Right renal cortex interstitium (tissue), 3 donors: ENCODE measurements around the gene PURA. TPM values are rescaled to one million over a fixed set of nuclear protein-coding genes. Genes with fewer than 3 reads are reported as not detected.
A peak's percentile ranks its signal among the peaks of the same experiment; 100 is the strongest.
"Not testable (repeated sequence)": the region's sequence is repeated elsewhere in the genome, so short reads cannot be mapped to it uniquely, and the experiment has no call there.

Experiments
- DNase-seq, 3 donors: peaks; one replicate each; pipeline ENCODE4 v3.0.0-alpha.2; 2013; ENCODE audit warnings: low read depth in 3 of 3, low spot score in 2 of 3
- polyA plus RNA-seq, 3 donors: library from polyadenylated mRNA; unstranded; fragments of 120-200 nt; gene quantifications; one replicate each; pipeline ENCODE4 v1.2.1, GENCODE V29; 2013; ENCODE audit not compliant: insufficient read length in 3 of 3

PURA gene
- polyA plus RNA-seq, 3 donors: 11.6 to 12.0 (median 11.9) TPM

- DNase-seq: not testable (repeated sequence)
These were observed 40.9 kb downstream of the PURA start for GRCh38 chr5:140154710-140155381.

- DNase-seq: no peak
These were observed 43.3 kb downstream of the PURA start for GRCh38 chr5:140157032-140157781.

- DNase-seq: no peak
These were observed 45.4 kb downstream of the PURA start for GRCh38 chr5:140159014-140159927.

- no peak for DNase-seq
These were observed 48.4 kb downstream of the PURA start for GRCh38 chr5:140162275-140162674.

- DNase-seq: no peak
These were observed 48.9 kb downstream of the PURA start for GRCh38 chr5:140162781-140163180.

- DNase-seq: no peak
These were observed 51.4 kb downstream of the PURA start for GRCh38 chr5:140165101-140165922.

- no peak for DNase-seq
These were observed 52.0 kb downstream of the PURA start for GRCh38 chr5:140165923-140166270.

GRCh38 chr5:140166911-140167310 is 53.0 kb downstream of the PURA start:
- DNase-seq: no peak

GRCh38 chr5:140168371-140168770 is 54.5 kb downstream of the PURA start:
- no peak for DNase-seq

- no peak for DNase-seq
These were observed 55.5 kb downstream of the PURA start for GRCh38 chr5:140169410-140169809.

GRCh38 chr5:140172483-140172882 is 58.6 kb downstream of the PURA start:
- no peak for DNase-seq

GRCh38 chr5:140174014-140174413 is 60.1 kb downstream of the PURA start:
- no peak for DNase-seq

GRCh38 chr5:140174465-140175366 is 60.8 kb downstream of the PURA start, which contains the start of gene CYSTM1:
TSS of gene CYSTM1 (plus strand) at chr5:140175188. CDS start at chr5:140194466, 19,278 bp downstream.
- peak; percentile 83 to 95 (median 94) for DNase-seq

Other genes with a start within 250 kb of the PURA start
- gene NRG2, start 70.8 kb upstream of the PURA start, polyA plus RNA-seq: 1 to 10 TPM in 2 of 3 donors, under 1 TPM in 1; 0.72 to 1.7 (median 1.5) TPM
- gene IGIP, start 11.8 kb downstream of the PURA start, polyA plus RNA-seq: 1 to 10 TPM; 6.3 to 7.3 (median 7.2) TPM
- 10 to 100 TPM; 67.3 to 74.9 (median 71.4) TPM for gene CYSTM1, start 61.1 kb downstream of the PURA start, polyA plus RNA-seq
- gene PFDN1, start 189.0 kb downstream of the PURA start, polyA plus RNA-seq: 100 to 1,000 TPM; 116 to 134 (median 125) TPM
- gene HBEGF, start 232.5 kb downstream of the PURA start, polyA plus RNA-seq: 10 to 100 TPM in 1 of 3 donors, 1 to 10 TPM in 2; 8.6 to 11.4 (median 10.0) TPM
- gene SLC4A9, start 246.1 kb downstream of the PURA start, polyA plus RNA-seq: 10 to 100 TPM; 18.1 to 28.6 (median 23.9) TPM